Measurements from ENCODE around the gene ST8SIA6. TPM values are rescaled to one million over a fixed set of nuclear protein-coding genes. Genes with fewer than 3 reads are reported as not detected.

The ST8SIA6 gene
- total and polyA plus RNA-seq, 10 of the 15 experiments (the other 5 are each of a cell fraction or from before 2014, with no cell fraction given) = 0.22 TPM; not detected in 9

DNA sequence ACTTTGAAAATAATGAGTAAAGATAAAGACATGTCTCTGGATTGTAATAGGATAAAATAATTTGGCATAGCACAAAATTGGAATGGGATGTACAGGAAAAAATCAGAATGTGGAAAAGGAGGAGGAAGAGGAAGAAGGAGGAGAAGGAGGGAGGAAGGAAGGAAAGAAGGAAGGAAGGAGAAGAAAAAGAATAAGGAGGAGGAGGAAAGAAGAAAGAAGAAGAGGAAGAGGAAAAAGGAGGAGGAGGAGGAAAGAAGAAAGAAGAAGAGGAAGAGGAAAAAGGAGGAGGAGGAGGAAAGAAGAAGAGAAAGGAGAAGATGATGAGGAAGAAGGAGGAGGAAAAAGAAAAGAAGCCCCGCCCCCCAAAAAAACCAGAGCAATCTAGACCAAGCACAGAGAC is 95.9 kb downstream of the ST8SIA6 start:
- no peaks in the 10 kb centered on the region for H3K9me3 ChIP-seq (replicated peaks; ENCODE audit: control insufficient read depth, insufficient read depth, low read length)
- no peak overlapping the region for H3K9ac ChIP-seq (ENCODE audit: control insufficient read depth, insufficient read depth, low read length)
- TF ChIP-seq RFX5 (IDR thresholded peaks at IDR 0.05; ENCODE audit: low read depth, low read length) = no peak
- no peak for TF ChIP-seq ZNF217 (IDR thresholded peaks at IDR 0.05)
- no peak for TF ChIP-seq ZNF622 (IDR thresholded peaks at IDR 0.05)
- TF ChIP-seq RELA (IDR thresholded peaks at IDR 0.05; ENCODE audit: borderline replicate concordance, partially characterized antibody) = no peak
- no peak for TF ChIP-seq HDAC2 (IDR thresholded peaks at IDR 0.05)
- no peak for TF ChIP-seq RCOR1 (conservative IDR thresholded peaks at IDR 0.05; ENCODE audit: low read depth, low read length)
- ChIA-PET POLR2A (no interaction called here), CTCF (no interaction called here), SMC1A (ENCODE audit: uncharacterized antibody, unreplicated experiment) (no interaction called here), RAD21 (ENCODE audit: unreplicated experiment) (no interaction called here)
- H3K27me3 ChIP-seq (replicated peaks in 1 of 2; ENCODE audit: control insufficient read depth in 2 of 2, insufficient read depth in 2 of 2, low read length in 1 of 2) = no peaks in the 10 kb centered on the region; a peak in 1 of 4 replicates
- ATAC-seq = no peak
- no peak for DNase-seq (ENCODE audit: low read depth, low spot score)
- H3K4me3 ChIP-seq = no peak overlapping the region
- no peaks in the 10 kb centered on the region for H3K79me2 ChIP-seq (ENCODE audit: control insufficient read depth, insufficient read depth, low read length)
- FAIRE-seq = no peak
- H3K36me3 ChIP-seq (ENCODE audit: control insufficient read depth in 2 of 2, insufficient read depth in 2 of 2, low read length in 1 of 2) = no peaks in the 10 kb centered on the region
- intact Hi-C loops (cut with micrococcal nuclease; ENCODE audit: unreplicated experiment) (no loop called here), in situ Hi-C loops (cut with MboI) (no loop called here)
- H3K27ac ChIP-seq (ENCODE audit: control insufficient read depth, insufficient read depth) = no peak overlapping the region
- H4K20me1 ChIP-seq (ENCODE audit: control insufficient read depth, insufficient read depth) = no peaks in the 10 kb centered on the region
- H3K4me2 ChIP-seq (ENCODE audit: control insufficient read depth, insufficient read depth) = no peak overlapping the region
- no TSS peak for BruUV-seq (replicated peaks)
- 0% methylated on average over 1 of the region's 1 CpG for WGBS (ENCODE audit: insufficient coverage, insufficient replicate concordance, low lambda C conversion rate, missing lambda C conversion rate)
- H3K4me1 ChIP-seq (ENCODE audit: control insufficient read depth, insufficient read depth, low read length) = no peaks in the 10 kb centered on the region
- H2AFZ ChIP-seq (ENCODE audit: control insufficient read depth, low read depth, low read length) = no peak overlapping the region

- TF ChIP-seq REST (IDR thresholded peaks at IDR 0.05; ENCODE audit: low read depth, low read length) = no peak
- no peak for TF ChIP-seq SREBF2 (IDR thresholded peaks at IDR 0.05; ENCODE audit: low read length)
- Histone ChIP-seq H3K9ac (ENCODE audit: control insufficient read depth, insufficient read depth, low read length) (no peak overlapping the region), H3K9me3 (replicated peaks; ENCODE audit: control insufficient read depth, insufficient read depth, low read length) (no peaks in the 10 kb centered on the region), H3K4me2 (ENCODE audit: control insufficient read depth, insufficient read depth) (no peak overlapping the region), H4K20me1 (ENCODE audit: control insufficient read depth, insufficient read depth) (no peaks in the 10 kb centered on the region), H3K4me3 (no peak overlapping the region), H3K27ac (ENCODE audit: control insufficient read depth, insufficient read depth) (no peak overlapping the region), H2AFZ (ENCODE audit: control insufficient read depth, low read depth, low read length) (no peak overlapping the region), H3K27me3 (replicated peaks in 1 of 2; ENCODE audit: control insufficient read depth in 2 of 2, insufficient read depth in 2 of 2, low read length in 1 of 2) (no peaks in the 10 kb centered on the region), H3K79me2 (ENCODE audit: control insufficient read depth, insufficient read depth, low read length) (no peaks in the 10 kb centered on the region), H3K36me3 (ENCODE audit: control insufficient read depth in 2 of 2, insufficient read depth in 2 of 2, low read length in 1 of 2) (no peaks in the 10 kb centered on the region), H3K4me1 (ENCODE audit: control insufficient read depth, insufficient read depth, low read length) (no peaks in the 10 kb centered on the region)
- no TSS peak for BruUV-seq (replicated peaks)
- FAIRE-seq (no peak), DNase-seq (ENCODE audit: low read depth, low spot score) (no peak), ATAC-seq (no peak)
- ChIA-PET CTCF (no interaction called here), SMC1A (ENCODE audit: uncharacterized antibody, unreplicated experiment) (no interaction called here), RAD21 (ENCODE audit: unreplicated experiment) (no interaction called here), POLR2A (interaction anchor here (0.7 kb wide), 1 partner anchor 499 kb away, joined by 5 read pairs; no protein-coding TSS in a partner anchor)
- WGBS (ENCODE audit: insufficient coverage, insufficient replicate concordance, low lambda C conversion rate, missing lambda C conversion rate) = 16% methylated on average over 2 of the region's 2 CpGs
- intact Hi-C loops (cut with micrococcal nuclease; ENCODE audit: unreplicated experiment) (no loop called here), in situ Hi-C loops (cut with MboI) (no loop called here)
Observed at GRCh38 chr10:17357781-17358180, 96.6 kb downstream of the ST8SIA6 start.

Measured in GM12878 (cell line).